Activated naive CD8-positive, alpha-beta T cell treated with anti-CD3 and anti-CD28 coated beads, Interleukin-2, amount 50 U/mL, for 24 hours (primary cell): ENCODE measurements around the gene SLC7A6.

ENCODE experiments used
- ATAC-seq: fragments of 150-1000 bp; cut with Tn5 transposase; one replicate; pipeline ENCODE4 v1.10.0; 2021
- DNase-seq: peaks from one replicate; pipeline ENCODE4 v3.0.0; 2021
- H3K27ac Mint-ChIP-seq: one replicate; pipeline ENCODE4 v1.8.0; 2021; ENCODE audit warnings: mild to moderate bottlenecking, mixed read lengths
- H3K27me3 Mint-ChIP-seq: one replicate; pipeline ENCODE4 v1.8.0; 2021; ENCODE audit warnings: mixed read lengths
- H3K36me3 Mint-ChIP-seq: one replicate; pipeline ENCODE4 v1.8.0; 2021; ENCODE audit warnings: low read depth, mixed read lengths
- H3K4me1 Mint-ChIP-seq: one replicate; pipeline ENCODE4 v1.8.0; 2021; ENCODE audit warnings: mixed read lengths
- H3K4me3 Mint-ChIP-seq: one replicate; pipeline ENCODE4 v1.8.0; 2021; ENCODE audit warnings: mild to moderate bottlenecking, moderate library complexity, mixed read lengths
- H3K9me3 Mint-ChIP-seq: one replicate; pipeline ENCODE4 v1.8.0; 2021; ENCODE audit warnings: mixed read lengths

The SLC7A6 gene

GRCh38 chr16:68289621-68290329 is 25.4 kb downstream of the SLC7A6 start:
- Mint-ChIP-seq H3K36me3 (peaks cover 72% of the 10 kb centered on the region), H3K4me1 (peaks cover 88% of the 10 kb centered on the region), H3K27me3 (no peaks in the 10 kb centered on the region), H3K9me3 (no peaks in the 10 kb centered on the region), H3K4me3 (peak overlapping the region; percentile 42), H3K27ac (peak overlapping the region; percentile 94)
- ATAC-seq = peak; percentile 86
- DNase-seq = peak; percentile 74

- H3K27me3 Mint-ChIP-seq = no peaks in the 10 kb centered on the region
- ATAC-seq (no peak), DNase-seq (no peak)
- peaks cover 73% of the 10 kb centered on the region for H3K36me3 Mint-ChIP-seq
- H3K9me3 Mint-ChIP-seq = no peaks in the 10 kb centered on the region
- peak overlapping the region; percentile 94 for H3K27ac Mint-ChIP-seq
- H3K4me1 Mint-ChIP-seq = peaks cover 82% of the 10 kb centered on the region
- H3K4me3 Mint-ChIP-seq = peak overlapping the region; percentile 42
Observed at GRCh38 chr16:68290450-68290849, 26.1 kb downstream of the SLC7A6 start.

- Mint-ChIP-seq H3K4me3 (peak overlapping the region; percentile 5), H3K4me1 (peaks cover 74% of the 10 kb centered on the region), H3K27ac (peak overlapping the region; percentile 94), H3K36me3 (peaks cover 73% of the 10 kb centered on the region), H3K9me3 (no peaks in the 10 kb centered on the region), H3K27me3 (no peaks in the 10 kb centered on the region)
- ATAC-seq (peak; percentile 52), DNase-seq (no peak)
Observed at GRCh38 chr16:68291227-68291626, 26.9 kb downstream of the SLC7A6 start.

GRCh38 chr16:68292425-68292824 is 28.1 kb downstream of the SLC7A6 start:
- Mint-ChIP-seq H3K4me3 (no peak overlapping the region), H3K27ac (peak overlapping the region; percentile 94), H3K9me3 (no peaks in the 10 kb centered on the region), H3K27me3 (no peaks in the 10 kb centered on the region), H3K4me1 (peaks cover 62% of the 10 kb centered on the region), H3K36me3 (peaks cover 72% of the 10 kb centered on the region)
- DNase-seq (no peak), ATAC-seq (no peak)

GRCh38 chr16:68296291-68296690 is 32.0 kb downstream of the SLC7A6 start:
- Mint-ChIP-seq H3K4me1 (peaks cover 25% of the 10 kb centered on the region), H3K27me3 (no peaks in the 10 kb centered on the region), H3K36me3 (peaks cover 75% of the 10 kb centered on the region), H3K9me3 (no peaks in the 10 kb centered on the region), H3K4me3 (no peak overlapping the region), H3K27ac (peak overlapping the region; percentile 38)
- ATAC-seq (no peak), DNase-seq (no peak)

- H3K4me3 Mint-ChIP-seq = no peak overlapping the region
- peaks cover 21% of the 10 kb centered on the region for H3K4me1 Mint-ChIP-seq
- DNase-seq (no peak), ATAC-seq (no peak)
- H3K36me3 Mint-ChIP-seq = peaks cover 74% of the 10 kb centered on the region
- H3K27ac Mint-ChIP-seq = peak overlapping the region; percentile 38
- H3K9me3 Mint-ChIP-seq = no peaks in the 10 kb centered on the region
- no peaks in the 10 kb centered on the region for H3K27me3 Mint-ChIP-seq
Observed at GRCh38 chr16:68296693-68297092, 32.4 kb downstream of the SLC7A6 start.

GRCh38 chr16:68297908-68298307 is 33.6 kb downstream of the SLC7A6 start:
- no peak overlapping the region for H3K27ac Mint-ChIP-seq
- H3K36me3 Mint-ChIP-seq = peaks cover 73% of the 10 kb centered on the region
- no peaks in the 10 kb centered on the region for H3K9me3 Mint-ChIP-seq
- DNase-seq (no peak), ATAC-seq (no peak)
- no peak overlapping the region for H3K4me3 Mint-ChIP-seq
- H3K27me3 Mint-ChIP-seq = no peaks in the 10 kb centered on the region
- H3K4me1 Mint-ChIP-seq = peaks cover 11% of the 10 kb centered on the region

GRCh38 chr16:68298312-68298711 is 34.0 kb downstream of the SLC7A6 start:
- H3K9me3 Mint-ChIP-seq = no peaks in the 10 kb centered on the region
- no peaks in the 10 kb centered on the region for H3K27me3 Mint-ChIP-seq
- H3K4me3 Mint-ChIP-seq = no peak overlapping the region
- H3K36me3 Mint-ChIP-seq = peaks cover 72% of the 10 kb centered on the region
- peak overlapping the region; percentile 38 for H3K27ac Mint-ChIP-seq
- no peak for DNase-seq
- H3K4me1 Mint-ChIP-seq = peaks cover 9% of the 10 kb centered on the region
- ATAC-seq = no peak

GRCh38 chr16:68298907-68299561 is 34.7 kb downstream of the SLC7A6 start:
- Mint-ChIP-seq H3K9me3 (no peaks in the 10 kb centered on the region), H3K4me1 (peaks cover 5% of the 10 kb centered on the region), H3K27me3 (no peaks in the 10 kb centered on the region), H3K4me3 (no peak overlapping the region), H3K36me3 (peaks cover 76% of the 10 kb centered on the region), H3K27ac (peak overlapping the region; percentile 38)
- ATAC-seq = no peak
- DNase-seq = no peak

- DNase-seq (no peak), ATAC-seq (no peak)
- Mint-ChIP-seq H3K4me1 (peaks cover 2% of the 10 kb centered on the region), H3K9me3 (no peaks in the 10 kb centered on the region), H3K36me3 (peaks cover 75% of the 10 kb centered on the region), H3K27ac (peak overlapping the region; percentile 70), H3K27me3 (no peaks in the 10 kb centered on the region), H3K4me3 (no peak overlapping the region)
Observed at GRCh38 chr16:68299571-68300453, 35.5 kb downstream of the SLC7A6 start.

- H3K27me3 Mint-ChIP-seq = no peaks in the 10 kb centered on the region
- no peaks in the 10 kb centered on the region for H3K9me3 Mint-ChIP-seq
- H3K4me1 Mint-ChIP-seq = peaks cover 5% of the 10 kb centered on the region
- no peak for DNase-seq
- H3K27ac Mint-ChIP-seq = peak overlapping the region; percentile 70
- H3K4me3 Mint-ChIP-seq = no peak overlapping the region
- no peak for ATAC-seq
- H3K36me3 Mint-ChIP-seq = peaks cover 71% of the 10 kb centered on the region
Observed at GRCh38 chr16:68300734-68301459, 36.6 kb downstream of the SLC7A6 start.

- peak overlapping the region; percentile 47 for H3K27ac Mint-ChIP-seq
Observed at GRCh38 chr16:68306633-68307032, 42.3 kb downstream of the SLC7A6 start.

GRCh38 chr16:68309799-68310198 is 45.5 kb downstream of the SLC7A6 start:
- peak overlapping the region; percentile 96 for H3K27ac Mint-ChIP-seq
- no peak for DNase-seq
- H3K36me3 Mint-ChIP-seq = peaks cover 33% of the 10 kb centered on the region
- H3K9me3 Mint-ChIP-seq = no peaks in the 10 kb centered on the region
- peaks cover 50% of the 10 kb centered on the region for H3K4me1 Mint-ChIP-seq
- H3K4me3 Mint-ChIP-seq = peak overlapping the region; percentile 85
- no peaks in the 10 kb centered on the region for H3K27me3 Mint-ChIP-seq
- no peak for ATAC-seq

More at GRCh38 chr16:68306633-68307032, 42.3 kb downstream of the SLC7A6 start:
- H3K4me1 Mint-ChIP-seq = peaks cover 31% of the 10 kb centered on the region
- DNase-seq (no peak), ATAC-seq (no peak)
- H3K4me3 Mint-ChIP-seq = no peak overlapping the region
- no peaks in the 10 kb centered on the region for H3K9me3 Mint-ChIP-seq
- peaks cover 43% of the 10 kb centered on the region for H3K36me3 Mint-ChIP-seq
- H3K27me3 Mint-ChIP-seq = no peaks in the 10 kb centered on the region

- Mint-ChIP-seq H3K4me3 (peak overlapping the region; percentile 85), H3K9me3 (no peaks in the 10 kb centered on the region), H3K4me1 (peaks cover 50% of the 10 kb centered on the region), H3K36me3 (peaks cover 32% of the 10 kb centered on the region), H3K27me3 (no peaks in the 10 kb centered on the region), H3K27ac (peak overlapping the region; percentile 96)
- ATAC-seq (no peak), DNase-seq (no peak)
Observed at GRCh38 chr16:68310437-68310773, 46.1 kb downstream of the SLC7A6 start.
